HL-60 (cell line): ENCODE results near the gene ALPK3.

Experiments used
- DNase-seq, 2 experiments: peaks; one replicate each; pipeline ENCODE4 v3.0.0-alpha.2; 2010 to 2020; ENCODE audit warnings: low read depth in 1 of 2, low spot score in 1 of 2
- H3K27ac ChIP-seq: fragments of 250-450 bp; sonication (Bioruptor Pico); replicated peaks from 2 replicates; pipeline ENCODE4 v1.5.1; 2020; ENCODE audit warnings: mild to moderate bottlenecking, moderate library complexity
- H3K27me3 ChIP-seq: fragments of 250-450 bp; sonication (Bioruptor Pico); 2 replicates; pipeline ENCODE4 v1.5.1; 2021; ENCODE audit warnings: mild to moderate bottlenecking, moderate library complexity; ENCODE audit not compliant: insufficient read depth, poor library complexity, severe bottlenecking
- H3K4me3 ChIP-seq: replicated peaks from 2 replicates; pipeline ENCODE4 v1.5.1; 2011; ENCODE audit warnings: mild to moderate bottlenecking, control low read depth, low read length; ENCODE audit not compliant: insufficient read depth
- GABPA ChIP-seq: IDR thresholded peaks from 2 replicates; pipeline ENCODE4 v1.6.1; 2012; ENCODE audit warnings: low read depth
- POLR2AphosphoS5 ChIP-seq: IDR thresholded peaks from 2 replicates; pipeline ENCODE4 v1.6.1; 2012; ENCODE audit warnings: low read depth
- SPI1 ChIP-seq: IDR thresholded peaks from 2 replicates; pipeline ENCODE4 v1.6.1; 2012; ENCODE audit warnings: low read depth, mild to moderate bottlenecking, borderline replicate concordance
- TF ChIP-seq, protein P1 (sequence below): IDR thresholded peaks from one replicate; pipeline ENCODE4 v1.5.1; 2011; ENCODE audit warnings: low read length, control low read depth, inconsistent platforms; ENCODE audit not compliant: insufficient read depth
- TF ChIP-seq, protein P2 (sequence below): IDR thresholded peaks from 2 replicates; pipeline ENCODE4 v1.6.1; 2012; ENCODE audit warnings: low read depth; ENCODE audit not compliant: insufficient replicate concordance

ALPK3 gene

DNA sequence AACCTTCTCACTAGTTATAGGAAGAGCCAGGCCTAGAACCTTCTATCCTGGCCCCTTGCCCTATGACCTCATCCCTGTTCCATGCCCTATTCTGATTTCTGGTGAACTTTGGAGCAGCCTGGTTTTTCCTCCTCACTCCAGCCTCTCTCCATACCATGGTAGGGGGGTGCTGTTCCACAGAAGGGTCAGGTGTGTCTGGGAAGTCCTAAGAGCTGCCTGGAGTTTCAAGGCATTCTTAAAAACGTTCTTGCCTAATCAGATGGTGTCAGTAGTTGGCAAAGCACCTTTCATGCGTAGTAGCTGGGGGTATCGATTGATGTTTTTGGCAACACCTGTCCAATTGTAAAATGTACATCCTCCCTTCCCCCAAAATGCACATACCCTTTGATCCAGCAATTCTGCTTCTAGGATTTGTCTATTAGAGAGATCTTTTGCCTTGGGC, 16.8 kb upstream of the ALPK3 start:
- no peak for TF ChIP-seq SPI1
- TF ChIP-seq, protein P1, sequence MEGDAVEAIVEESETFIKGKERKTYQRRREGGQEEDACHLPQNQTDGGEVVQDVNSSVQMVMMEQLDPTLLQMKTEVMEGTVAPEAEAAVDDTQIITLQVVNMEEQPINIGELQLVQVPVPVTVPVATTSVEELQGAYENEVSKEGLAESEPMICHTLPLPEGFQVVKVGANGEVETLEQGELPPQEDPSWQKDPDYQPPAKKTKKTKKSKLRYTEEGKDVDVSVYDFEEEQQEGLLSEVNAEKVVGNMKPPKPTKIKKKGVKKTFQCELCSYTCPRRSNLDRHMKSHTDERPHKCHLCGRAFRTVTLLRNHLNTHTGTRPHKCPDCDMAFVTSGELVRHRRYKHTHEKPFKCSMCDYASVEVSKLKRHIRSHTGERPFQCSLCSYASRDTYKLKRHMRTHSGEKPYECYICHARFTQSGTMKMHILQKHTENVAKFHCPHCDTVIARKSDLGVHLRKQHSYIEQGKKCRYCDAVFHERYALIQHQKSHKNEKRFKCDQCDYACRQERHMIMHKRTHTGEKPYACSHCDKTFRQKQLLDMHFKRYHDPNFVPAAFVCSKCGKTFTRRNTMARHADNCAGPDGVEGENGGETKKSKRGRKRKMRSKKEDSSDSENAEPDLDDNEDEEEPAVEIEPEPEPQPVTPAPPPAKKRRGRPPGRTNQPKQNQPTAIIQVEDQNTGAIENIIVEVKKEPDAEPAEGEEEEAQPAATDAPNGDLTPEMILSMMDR: no peak
- TF ChIP-seq GABPA: no peak
- TF ChIP-seq POLR2AphosphoS5: no peak
- TF ChIP-seq, protein P2, sequence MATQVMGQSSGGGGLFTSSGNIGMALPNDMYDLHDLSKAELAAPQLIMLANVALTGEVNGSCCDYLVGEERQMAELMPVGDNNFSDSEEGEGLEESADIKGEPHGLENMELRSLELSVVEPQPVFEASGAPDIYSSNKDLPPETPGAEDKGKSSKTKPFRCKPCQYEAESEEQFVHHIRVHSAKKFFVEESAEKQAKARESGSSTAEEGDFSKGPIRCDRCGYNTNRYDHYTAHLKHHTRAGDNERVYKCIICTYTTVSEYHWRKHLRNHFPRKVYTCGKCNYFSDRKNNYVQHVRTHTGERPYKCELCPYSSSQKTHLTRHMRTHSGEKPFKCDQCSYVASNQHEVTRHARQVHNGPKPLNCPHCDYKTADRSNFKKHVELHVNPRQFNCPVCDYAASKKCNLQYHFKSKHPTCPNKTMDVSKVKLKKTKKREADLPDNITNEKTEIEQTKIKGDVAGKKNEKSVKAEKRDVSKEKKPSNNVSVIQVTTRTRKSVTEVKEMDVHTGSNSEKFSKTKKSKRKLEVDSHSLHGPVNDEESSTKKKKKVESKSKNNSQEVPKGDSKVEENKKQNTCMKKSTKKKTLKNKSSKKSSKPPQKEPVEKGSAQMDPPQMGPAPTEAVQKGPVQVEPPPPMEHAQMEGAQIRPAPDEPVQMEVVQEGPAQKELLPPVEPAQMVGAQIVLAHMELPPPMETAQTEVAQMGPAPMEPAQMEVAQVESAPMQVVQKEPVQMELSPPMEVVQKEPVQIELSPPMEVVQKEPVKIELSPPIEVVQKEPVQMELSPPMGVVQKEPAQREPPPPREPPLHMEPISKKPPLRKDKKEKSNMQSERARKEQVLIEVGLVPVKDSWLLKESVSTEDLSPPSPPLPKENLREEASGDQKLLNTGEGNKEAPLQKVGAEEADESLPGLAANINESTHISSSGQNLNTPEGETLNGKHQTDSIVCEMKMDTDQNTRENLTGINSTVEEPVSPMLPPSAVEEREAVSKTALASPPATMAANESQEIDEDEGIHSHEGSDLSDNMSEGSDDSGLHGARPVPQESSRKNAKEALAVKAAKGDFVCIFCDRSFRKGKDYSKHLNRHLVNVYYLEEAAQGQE: no peak
- Histone ChIP-seq H3K27me3 (no peaks in the 10 kb centered on the region), H3K27ac (no peak overlapping the region), H3K4me3 (no peak overlapping the region)
- DNase-seq: no peak

DNA sequence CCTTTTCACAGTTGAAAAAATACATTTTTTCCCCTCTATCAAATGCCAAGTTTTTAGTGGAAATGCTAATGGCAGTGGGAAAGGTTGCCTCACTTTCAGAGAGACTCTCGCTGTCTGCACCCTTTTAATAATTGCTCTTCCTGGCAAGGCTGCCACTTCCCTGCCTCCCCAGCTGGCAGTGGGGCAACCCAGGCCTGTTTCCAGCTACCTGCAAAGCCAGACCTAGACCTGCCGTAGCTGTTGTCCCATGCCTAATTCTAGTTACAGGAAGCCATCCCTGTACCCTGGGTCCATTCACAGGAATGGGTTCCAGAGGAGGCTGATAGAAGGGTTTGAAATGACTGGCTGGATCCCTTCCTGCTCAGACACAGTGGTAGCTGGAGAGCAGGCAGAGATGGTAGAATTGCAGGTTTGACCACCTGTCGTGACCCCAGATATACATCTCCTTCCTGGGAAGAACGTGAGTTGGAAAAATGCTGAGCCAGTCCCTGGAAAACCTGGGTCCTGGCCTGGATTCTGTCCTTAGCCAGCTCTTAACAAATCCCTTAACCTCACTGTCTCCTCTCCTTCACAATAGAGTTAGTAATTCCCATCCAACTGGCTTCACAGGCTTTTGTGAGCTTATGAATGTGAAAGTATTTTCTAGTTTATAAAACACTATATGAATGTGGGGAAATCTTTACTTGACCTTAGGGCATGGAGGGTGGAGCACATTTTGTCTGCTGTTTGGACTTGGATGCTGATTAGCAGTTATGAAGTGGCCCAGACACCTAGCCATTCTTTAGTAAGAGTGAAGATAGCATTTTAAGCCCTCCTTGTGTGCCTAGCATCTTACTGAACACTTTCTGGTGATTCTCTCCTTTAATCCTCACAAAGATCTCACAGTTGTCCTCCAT, 12.9 kb upstream of the ALPK3 start:
- no peak for DNase-seq
- H3K27me3 ChIP-seq: no peaks in the 10 kb centered on the region
- no peak overlapping the region for H3K27ac ChIP-seq
- TF ChIP-seq, protein P2: no peak
- TF ChIP-seq POLR2AphosphoS5: no peak
- no peak for TF ChIP-seq GABPA
- TF ChIP-seq, protein P1: no peak
- no peak for TF ChIP-seq SPI1
- no peak overlapping the region for H3K4me3 ChIP-seq

DNA sequence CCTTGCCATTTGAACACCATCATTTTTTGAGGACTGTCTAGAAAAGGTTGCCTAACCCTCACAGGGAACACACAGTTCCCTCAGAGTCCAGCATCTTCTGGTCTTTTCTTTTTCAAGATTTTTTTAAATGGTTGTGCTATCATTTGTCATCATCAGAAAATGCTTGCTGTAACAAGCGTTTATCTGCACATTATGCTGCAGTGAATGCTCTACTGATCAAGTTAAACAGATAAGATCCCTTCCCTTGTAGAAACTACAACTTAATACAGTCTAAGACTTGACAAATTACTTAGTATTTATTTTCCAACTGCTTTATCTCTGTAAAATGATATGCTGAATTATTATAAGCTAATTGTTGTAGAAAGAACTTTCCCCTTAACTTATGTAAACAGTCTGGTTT, 11.9 kb upstream of the ALPK3 start:
- Histone ChIP-seq H3K27ac (no peak overlapping the region), H3K4me3 (no peak overlapping the region), H3K27me3 (no peaks in the 10 kb centered on the region)
- no peak for DNase-seq
- TF ChIP-seq, protein P1: no peak
- TF ChIP-seq, protein P2: no peak
- TF ChIP-seq GABPA (no peak), POLR2AphosphoS5 (no peak), SPI1 (no peak)
